IMR-90 (cell line): ENCODE measurements around the gene APOBEC3B. TPM values are rescaled to one million over a fixed set of nuclear protein-coding genes. Genes with fewer than 3 reads are reported as not detected.

ENCODE experiments used
- ATAC-seq: fragments of 200-7000 bp; cut with Tn5 transposase; 2 replicates; pipeline ENCODE4 v1.9.1; 2020; ENCODE audit warnings: low read depth, mild to moderate bottlenecking, moderate library complexity
- BruUV-seq: library from RNA; stranded (reverse); fragments of 400-500 nt; replicated peaks from 2 replicates; lab custom pipeline; 2021; lab: Mats Ljungman, UMichigan
- CTCF ChIA-PET: fragments of 300-600 bp; formaldehyde crosslinking; extraction: SDS; loops from one replicate; lab custom pipeline; 2021; ENCODE audit warnings: antibody characterized with exemption; lab: Yijun Ruan, JAX
- POLR2A ChIA-PET: fragments of 300-600 bp; sonication (Branson Sonifier 250); formaldehyde crosslinking; loops from one replicate; lab custom pipeline; 2022; ENCODE audit warnings: antibody characterized with exemption; ENCODE audit not compliant: unreplicated experiment; lab: Charles Lee
- DNase-seq: peaks from one replicate; pipeline ENCODE4 v3.0.0; 2013
- H2AFZ ChIP-seq: replicated peaks from 2 replicates; pipeline ENCODE3; 2013; ENCODE audit warnings: low read length, mild to moderate bottlenecking; ENCODE audit not compliant: poor library complexity
- H2AK5ac ChIP-seq: 2 replicates; pipeline ENCODE4 v1.6.1; 2013; ENCODE audit warnings: low read depth, low read length, inconsistent platforms
- H2AK9ac ChIP-seq: replicated peaks from 2 replicates; pipeline ENCODE3; 2013; ENCODE audit warnings: mild to moderate bottlenecking, low read depth, low read length, moderate library complexity; ENCODE audit not compliant: poor library complexity
- H2BK120ac ChIP-seq: 2 replicates; pipeline ENCODE4 v1.6.1; 2013; ENCODE audit warnings: low read depth, low read length, inconsistent platforms
- H2BK15ac ChIP-seq: 3 replicates; pipeline ENCODE4 v1.6.1; 2013; ENCODE audit warnings: low read depth, low read length, inconsistent platforms
- H2BK20ac ChIP-seq: 2 replicates; pipeline ENCODE4 v1.6.1; 2013; ENCODE audit warnings: low read depth, mild to moderate bottlenecking, inconsistent platforms, low read length, moderate library complexity
- H2BK5ac ChIP-seq: 2 replicates; pipeline ENCODE4 v1.6.1; 2013; ENCODE audit warnings: mild to moderate bottlenecking, low read depth, low read length, inconsistent platforms; ENCODE audit not compliant: poor library complexity, severe bottlenecking
- H3K14ac ChIP-seq: replicated peaks from 2 replicates; pipeline ENCODE4 v1.6.1; 2013; ENCODE audit warnings: low read depth, low read length, inconsistent platforms
- H3K18ac ChIP-seq: 2 replicates; pipeline ENCODE4 v1.6.1; 2013; ENCODE audit warnings: low read depth, low read length, control low read depth
- H3K23ac ChIP-seq: 2 replicates; pipeline ENCODE4 v1.6.1; 2013; ENCODE audit warnings: low read depth, low read length, inconsistent platforms
- H3K27ac ChIP-seq: 2 replicates; pipeline ENCODE4 v1.5.1; 2013; ENCODE audit warnings: mild to moderate bottlenecking, control low read depth, low read length; ENCODE audit not compliant: insufficient read depth
- H3K27me3 ChIP-seq: 2 replicates; pipeline ENCODE4 v1.6.1; 2013; ENCODE audit warnings: low read length; ENCODE audit not compliant: control insufficient read depth, insufficient read depth
- H3K36me3 ChIP-seq: 2 replicates; pipeline ENCODE4 v1.6.1; 2013; ENCODE audit warnings: low read length, mixed read lengths; ENCODE audit not compliant: control insufficient read depth, insufficient read depth
- H3K4ac ChIP-seq: 2 replicates; pipeline ENCODE4 v1.6.1; 2013; ENCODE audit warnings: low read depth, low read length, inconsistent platforms
- H3K4me1 ChIP-seq: 2 replicates; pipeline ENCODE4 v1.6.1; 2013; ENCODE audit warnings: low read length, mixed read lengths; ENCODE audit not compliant: control insufficient read depth, insufficient read depth
- H3K4me2 ChIP-seq: 2 replicates; pipeline ENCODE4 v1.6.1; 2013; ENCODE audit warnings: low read depth, mild to moderate bottlenecking, control low read depth, low read length, moderate library complexity
- H3K4me3 ChIP-seq: 2 replicates; pipeline ENCODE4 v1.5.1; 2013; ENCODE audit warnings: low read depth, mild to moderate bottlenecking, control low read depth, low read length, moderate library complexity; ENCODE audit not compliant: insufficient read depth
- H3K56ac ChIP-seq: 2 replicates; pipeline ENCODE4 v1.6.1; 2013; ENCODE audit warnings: low read length, inconsistent platforms; ENCODE audit not compliant: insufficient read depth; ENCODE audit errors: extremely low read depth
- H3K79me1 ChIP-seq, 2 experiments: 2 replicates each; pipeline ENCODE4 v1.6.1; 2013; ENCODE audit warnings: low read length in 2 of 2, inconsistent platforms in 1 of 2, low read depth in 1 of 2
- H3K9ac ChIP-seq: 2 replicates; pipeline ENCODE4 v1.6.1; 2013; ENCODE audit warnings: low read depth, low read length, control low read depth
- H3K9me1 ChIP-seq: 2 replicates; pipeline ENCODE4 v1.6.1; 2013; ENCODE audit warnings: low read length, inconsistent platforms; ENCODE audit not compliant: insufficient read depth
- H3K9me3 ChIP-seq: 2 replicates; pipeline ENCODE4 v1.6.1; 2013; ENCODE audit warnings: low read length; ENCODE audit not compliant: control insufficient read depth, insufficient read depth
- H4K20me1 ChIP-seq: 2 replicates; pipeline ENCODE4 v1.6.1; 2013; ENCODE audit warnings: low read length, inconsistent platforms; ENCODE audit not compliant: insufficient read depth
- H4K5ac ChIP-seq: 2 replicates; pipeline ENCODE4 v1.6.1; 2013; ENCODE audit warnings: mild to moderate bottlenecking, low read depth, low read length, control low read depth
- H4K8ac ChIP-seq, 2 experiments: 2 replicates each; pipeline ENCODE4 v1.6.1; 2013; ENCODE audit warnings: low read depth in 2 of 2, low read length in 2 of 2, control low read depth in 1 of 2, inconsistent platforms in 1 of 2
- H4K91ac ChIP-seq: 2 replicates; pipeline ENCODE4 v1.6.1; 2013; ENCODE audit warnings: low read depth, low read length, inconsistent platforms; ENCODE audit not compliant: insufficient read depth
- BHLHE40 ChIP-seq: fragments of 150-350 bp; IDR thresholded peaks from 2 replicates; pipeline ENCODE4 v1.6.1; 2016; ENCODE audit warnings: mild to moderate bottlenecking, low read depth, low read length
- CEBPB ChIP-seq: IDR thresholded peaks from 2 replicates; pipeline ENCODE4 v1.6.1; 2012; ENCODE audit warnings: low read depth, low read length, improper control_type of control experiment
- CHD1 ChIP-seq: IDR thresholded peaks from 2 replicates; pipeline ENCODE4 v1.6.1; 2012; ENCODE audit warnings: low read depth, low read length, improper control_type of control experiment
- ELK1 ChIP-seq: fragments of 150-350 bp; IDR thresholded peaks from 2 replicates; pipeline ENCODE4 v1.6.1; 2016; ENCODE audit warnings: low read depth, mild to moderate bottlenecking, low read length, moderate library complexity, borderline replicate concordance
- FOS ChIP-seq: fragments of 150-350 bp; IDR thresholded peaks from 2 replicates; pipeline ENCODE4 v1.6.1; 2016; ENCODE audit warnings: low read depth, low read length
- MAFK ChIP-seq: IDR thresholded peaks from 2 replicates; pipeline ENCODE4 v1.6.1; 2012; ENCODE audit warnings: low read depth, low read length, improper control_type of control experiment
- MXI1 ChIP-seq: IDR thresholded peaks from 2 replicates; pipeline ENCODE4 v1.6.1; 2012; ENCODE audit warnings: low read depth, mild to moderate bottlenecking, low read length, moderate library complexity, borderline replicate concordance
- NFE2L2 ChIP-seq: fragments of 150-350 bp; IDR thresholded peaks from 2 replicates; pipeline ENCODE4 v1.6.1; 2016; ENCODE audit warnings: low read depth, mild to moderate bottlenecking, low read length
- RAD21 ChIP-seq: IDR thresholded peaks from 2 replicates; pipeline ENCODE4 v1.6.1; 2012; ENCODE audit warnings: low read length, improper control_type of control experiment
- RCOR1 ChIP-seq: IDR thresholded peaks from 2 replicates; pipeline ENCODE4 v1.6.1; 2012; ENCODE audit warnings: mild to moderate bottlenecking, low read length, improper control_type of control experiment; ENCODE audit not compliant: insufficient replicate concordance
- RFX5 ChIP-seq: IDR thresholded peaks from 2 replicates; pipeline ENCODE4 v1.8.0; 2012; ENCODE audit warnings: low read depth, mild to moderate bottlenecking, low read length, moderate library complexity
- SMC3 ChIP-seq: fragments of 150-350 bp; IDR thresholded peaks from 2 replicates; pipeline ENCODE4 v1.6.1; 2016; ENCODE audit warnings: low read depth, mild to moderate bottlenecking, antibody characterized with exemption, low read length, moderate library complexity
- USF2 ChIP-seq: fragments of 150-350 bp; IDR thresholded peaks from 2 replicates; pipeline ENCODE4 v1.6.1; 2017; ENCODE audit warnings: mild to moderate bottlenecking, antibody characterized with exemption, low read length, low read depth
- WGBS, 2 experiments: methylation state at CpG; one replicate each; pipeline versions ENCODE4 v1.1.5 to v1.1.7; 2013; ENCODE audit warnings: missing lambda C conversion rate in 2 of 2; ENCODE audit not compliant: insufficient read length in 1 of 2; ENCODE audit errors: extremely low coverage in 2 of 2; 5-methylcytosine and 5-hydroxymethylcytosine counted together
- dilution Hi-C: fragments of 300-500 bp; cut with HindIII; formaldehyde crosslinking; loops from one replicate; pipeline ENCODE4 v1.14.3; 2018; ENCODE audit warnings: low sequenced_read_pairs; ENCODE audit not compliant: unreplicated experiment
- in situ Hi-C: fragments of 300-500 bp; cut with MboI; formaldehyde crosslinking; loops from 3 replicates; pipeline ENCODE4 v1.14.3; 2019; ENCODE audit warnings: low sequenced_read_pairs, inconsistent platforms, mixed read lengths
- intact Hi-C: fragments of 100-400 bp; cut with micrococcal nuclease; formaldehyde crosslinking; loops from 2 replicates; pipeline ENCODE4 v1.10.0; 2022
- polyA plus RNA-seq, 3 experiments: library from polyadenylated mRNA; depleted of rRNA; stranded (reverse); fragments of >200 nt; gene quantifications; 2 replicates each; pipeline ENCODE4 v1.2.3, GENCODE V29; 2012; ENCODE audit warnings: low replicate concordance in 1 of 3
- total RNA-seq: library from RNA; depleted of rRNA; stranded (reverse); fragments of >200 nt; gene quantifications from 2 replicates; pipeline ENCODE4 v1.2.3, GENCODE V29; 2012

The APOBEC3B gene
- total and polyA plus RNA-seq, 2 of the 4 experiments (the other 2 are of a cell fraction), result 17.6 to 34.2 TPM

- no peak for TF ChIP-seq CEBPB
- TF ChIP-seq MAFK, result no peak
These were observed 8.6 kb upstream of the APOBEC3B start (continued) for GRCh38 chr22:38973289-38974169.

GRCh38 chr22:38974170-38974825 lies 7.8 kb upstream of the APOBEC3B start:
- no peak overlapping the region for H3K56ac ChIP-seq
- H3K4me1 ChIP-seq, result no peaks in the 10 kb centered on the region
- H2AK9ac ChIP-seq, result no peak overlapping the region
- ChIA-PET CTCF (interaction anchor here (0.6 to 1.6 kb wide), 2 partner anchors 8 to 684 kb away, joined by 4 to 6 read pairs; partner anchors contain the start of gene APOBEC3B), POLR2A (no interaction called here)
- H4K5ac ChIP-seq, result no peak overlapping the region
- no peak overlapping the region for H3K27ac ChIP-seq
- no peak overlapping the region for H2AFZ ChIP-seq
- H3K27me3 ChIP-seq, result peaks cover 25% of the 10 kb centered on the region
- in situ Hi-C loops (no loop called here), dilution Hi-C loops (no loop called here), intact Hi-C loops (no loop called here)
- DNase-seq (no peak), ATAC-seq (no peak)
- WGBS, 2 experiments, result 79% methylated on average over 10 of the region's 18 CpGs; no CpG with 5 or more reads in 1 of the 2 experiments
- no peak overlapping the region for H3K4ac ChIP-seq
- H2AK5ac ChIP-seq, result no peak overlapping the region
- no peak overlapping the region for H2BK20ac ChIP-seq
- H3K23ac ChIP-seq, result no peak overlapping the region
- no peak overlapping the region for H3K9ac ChIP-seq
- H3K18ac ChIP-seq, result no peak overlapping the region
- H3K36me3 ChIP-seq, result no peaks in the 10 kb centered on the region
- no TSS peak for BruUV-seq
- H2BK120ac ChIP-seq, result no peak overlapping the region
- peaks cover 4% of the 10 kb centered on the region for H3K9me3 ChIP-seq
- no peaks in the 10 kb centered on the region for H3K9me1 ChIP-seq
- no peak overlapping the region for H3K4me2 ChIP-seq
- no peak overlapping the region for H2BK5ac ChIP-seq
- no peak overlapping the region for H4K8ac ChIP-seq
- H3K79me1 ChIP-seq, result no peaks in the 10 kb centered on the region
- no peak overlapping the region for H3K4me3 ChIP-seq
- no peak overlapping the region for H2BK15ac ChIP-seq
- H3K14ac ChIP-seq, result no peak overlapping the region
- H4K91ac ChIP-seq, result no peak overlapping the region
- no peaks in the 10 kb centered on the region for H4K20me1 ChIP-seq
- TF ChIP-seq MAFK (no peak), RFX5 (no peak), NFE2L2 (no peak), SMC3 (no peak), USF2 (no peak), FOS (no peak), CHD1 (no peak), RCOR1 (no peak), CEBPB (no peak), ELK1 (no peak), BHLHE40 (no peak), RAD21 (no peak), MXI1 (no peak)
